GM12892 (cell line): Measurements from ENCODE around the gene C7orf33.

ENCODE experiments used
- POLR2A ChIP-seq: IDR thresholded peaks from 2 replicates; pipeline ENCODE4 v1.6.1; 2011; ENCODE audit warnings: low read depth, low read length, control low read depth
- POLR2AphosphoS5 ChIP-seq: IDR thresholded peaks from 2 replicates; pipeline ENCODE4 v1.6.1; 2011; ENCODE audit warnings: low read depth, low read length, control low read depth
- TAF1 ChIP-seq: IDR thresholded peaks from 2 replicates; pipeline ENCODE4 v1.6.1; 2011; ENCODE audit warnings: low read depth, mild to moderate bottlenecking, control low read depth, low read length, borderline replicate concordance

- TF ChIP-seq TAF1: no peak
- TF ChIP-seq POLR2A: no peak
- no peak for TF ChIP-seq POLR2AphosphoS5
Observed at GRCh38 chr7:148645898-148646297, 55.3 kb downstream of the C7orf33 start.
